ENCODE data around the gene OPCML.

The OPCML gene

GRCh38 chr11:133501643-133502539 lies 30.4 kb downstream of the OPCML start:
- DNase-seq = no peak

GRCh38 chr11:133500936-133501335 lies 31.4 kb downstream of the OPCML start:
- DNase-seq = no peak

- DNase-seq = no peak
Measured at GRCh38 chr11:133500435-133500834, 31.9 kb downstream of the OPCML start.

GRCh38 chr11:133498969-133499368 lies 33.3 kb downstream of the OPCML start:
- DNase-seq = no peak

- DNase-seq = no peak
Measured at GRCh38 chr11:133497477-133498140, 34.7 kb downstream of the OPCML start.

GRCh38 chr11:133492895-133493294 lies 39.4 kb downstream of the OPCML start:
- DNase-seq = no peak

- DNase-seq = no peak
Measured at GRCh38 chr11:133491680-133492383, 40.5 kb downstream of the OPCML start.

GRCh38 chr11:133480722-133481121 lies 51.6 kb downstream of the OPCML start:
- no peak for DNase-seq

GRCh38 chr11:133479209-133479608 lies 53.1 kb downstream of the OPCML start:
- no peak for DNase-seq

GRCh38 chr11:133477251-133477625 lies 55.1 kb downstream of the OPCML start:
- DNase-seq = no peak

- DNase-seq = no peak
Measured at GRCh38 chr11:133476570-133477250, 55.6 kb downstream of the OPCML start.

- DNase-seq = no peak
Measured at GRCh38 chr11:133474461-133474860, 57.8 kb downstream of the OPCML start.

- DNase-seq = no peak
Measured at GRCh38 chr11:133467686-133468085, 64.6 kb downstream of the OPCML start.

- DNase-seq = no peak
Measured at GRCh38 chr11:133443206-133443747, 89.0 kb downstream of the OPCML start.

GRCh38 chr11:133441964-133442660 lies 90.2 kb downstream of the OPCML start:
- no peak for DNase-seq

- DNase-seq = no peak
Measured at GRCh38 chr11:133425992-133426391, 106.3 kb downstream of the OPCML start.

- DNase-seq = no peak
Measured at GRCh38 chr11:133425245-133425644, 107.1 kb downstream of the OPCML start.

- no peak for DNase-seq
Measured at GRCh38 chr11:133418218-133418617, 114.1 kb downstream of the OPCML start.

- DNase-seq = no peak
Measured at GRCh38 chr11:133414506-133414905, 117.8 kb downstream of the OPCML start.

- DNase-seq = no peak
Measured at GRCh38 chr11:133413703-133414102, 118.6 kb downstream of the OPCML start.

GRCh38 chr11:133409799-133410198 lies 122.5 kb downstream of the OPCML start:
- no peak for DNase-seq

- DNase-seq = no peak
Measured at GRCh38 chr11:133408936-133409335, 123.4 kb downstream of the OPCML start.

Measured in activated CD4-positive, alpha-beta T cell treated with anti-CD3 and anti-CD28 coated beads for 48 hours (primary cell).